ENCODE measurements around the gene CRABP2. TPM values are rescaled to one million over a fixed set of nuclear protein-coding genes. Genes with fewer than 3 reads are reported as not detected.

Gene CRABP2
- total RNA-seq, 1 experiment from 2014 or later = 209 TPM

DNA sequence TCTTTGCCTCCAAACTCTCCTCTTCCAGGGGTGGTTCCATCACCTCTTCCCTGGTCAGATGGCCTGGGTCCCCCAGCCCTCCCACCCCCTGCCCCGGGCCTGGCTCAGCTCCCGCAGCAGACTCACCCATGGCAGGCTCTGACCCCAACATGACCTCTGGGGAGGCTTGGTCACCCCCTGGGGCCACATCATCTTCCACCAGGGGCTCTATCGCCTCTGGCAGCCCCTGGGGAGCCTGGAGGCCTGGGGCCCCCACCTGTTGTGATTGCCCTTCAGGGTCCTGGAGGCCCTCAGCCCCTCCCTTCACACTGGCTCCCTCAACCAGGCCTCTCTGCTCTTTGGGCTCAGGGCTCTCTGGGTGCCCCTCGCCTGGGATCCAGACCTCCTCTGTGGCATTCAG is 34.6 kb downstream of the CRABP2 start (continued):
- TF ChIP-seq, protein P1, sequence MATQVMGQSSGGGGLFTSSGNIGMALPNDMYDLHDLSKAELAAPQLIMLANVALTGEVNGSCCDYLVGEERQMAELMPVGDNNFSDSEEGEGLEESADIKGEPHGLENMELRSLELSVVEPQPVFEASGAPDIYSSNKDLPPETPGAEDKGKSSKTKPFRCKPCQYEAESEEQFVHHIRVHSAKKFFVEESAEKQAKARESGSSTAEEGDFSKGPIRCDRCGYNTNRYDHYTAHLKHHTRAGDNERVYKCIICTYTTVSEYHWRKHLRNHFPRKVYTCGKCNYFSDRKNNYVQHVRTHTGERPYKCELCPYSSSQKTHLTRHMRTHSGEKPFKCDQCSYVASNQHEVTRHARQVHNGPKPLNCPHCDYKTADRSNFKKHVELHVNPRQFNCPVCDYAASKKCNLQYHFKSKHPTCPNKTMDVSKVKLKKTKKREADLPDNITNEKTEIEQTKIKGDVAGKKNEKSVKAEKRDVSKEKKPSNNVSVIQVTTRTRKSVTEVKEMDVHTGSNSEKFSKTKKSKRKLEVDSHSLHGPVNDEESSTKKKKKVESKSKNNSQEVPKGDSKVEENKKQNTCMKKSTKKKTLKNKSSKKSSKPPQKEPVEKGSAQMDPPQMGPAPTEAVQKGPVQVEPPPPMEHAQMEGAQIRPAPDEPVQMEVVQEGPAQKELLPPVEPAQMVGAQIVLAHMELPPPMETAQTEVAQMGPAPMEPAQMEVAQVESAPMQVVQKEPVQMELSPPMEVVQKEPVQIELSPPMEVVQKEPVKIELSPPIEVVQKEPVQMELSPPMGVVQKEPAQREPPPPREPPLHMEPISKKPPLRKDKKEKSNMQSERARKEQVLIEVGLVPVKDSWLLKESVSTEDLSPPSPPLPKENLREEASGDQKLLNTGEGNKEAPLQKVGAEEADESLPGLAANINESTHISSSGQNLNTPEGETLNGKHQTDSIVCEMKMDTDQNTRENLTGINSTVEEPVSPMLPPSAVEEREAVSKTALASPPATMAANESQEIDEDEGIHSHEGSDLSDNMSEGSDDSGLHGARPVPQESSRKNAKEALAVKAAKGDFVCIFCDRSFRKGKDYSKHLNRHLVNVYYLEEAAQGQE (IDR thresholded peaks at IDR 0.05; ENCODE audit: low read depth) = no peak
- TF ChIP-seq ZNF274 (IDR thresholded peaks at IDR 0.05; ENCODE audit: low read depth, low read length) = no peak
- TF ChIP-seq POLR2A (IDR thresholded peaks at IDR 0.05; ENCODE audit: borderline replicate concordance, extremely low read depth, insufficient read depth, insufficient read length) = no peak
- no peak for TF ChIP-seq CEBPB (IDR thresholded peaks at IDR 0.05; ENCODE audit: low read depth)
- TF ChIP-seq FOSL1 (IDR thresholded peaks at IDR 0.05; ENCODE audit: low read depth) = no peak
- TF ChIP-seq CBX3 (IDR thresholded peaks at IDR 0.05; ENCODE audit: low read depth) = no peak
- TF ChIP-seq, protein P2, sequence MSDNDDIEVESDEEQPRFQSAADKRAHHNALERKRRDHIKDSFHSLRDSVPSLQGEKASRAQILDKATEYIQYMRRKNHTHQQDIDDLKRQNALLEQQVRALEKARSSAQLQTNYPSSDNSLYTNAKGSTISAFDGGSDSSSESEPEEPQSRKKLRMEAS (IDR thresholded peaks at IDR 0.05) = no peak
- TF ChIP-seq JUND (IDR thresholded peaks at IDR 0.05) = no peak
- no peak for TF ChIP-seq RAD21 (IDR thresholded peaks at IDR 0.05; ENCODE audit: low read depth)
- TF ChIP-seq TCF7L2 (IDR thresholded peaks at IDR 0.05; ENCODE audit: borderline replicate concordance, extremely low read depth, insufficient read depth, insufficient read length) = no peak

DNA sequence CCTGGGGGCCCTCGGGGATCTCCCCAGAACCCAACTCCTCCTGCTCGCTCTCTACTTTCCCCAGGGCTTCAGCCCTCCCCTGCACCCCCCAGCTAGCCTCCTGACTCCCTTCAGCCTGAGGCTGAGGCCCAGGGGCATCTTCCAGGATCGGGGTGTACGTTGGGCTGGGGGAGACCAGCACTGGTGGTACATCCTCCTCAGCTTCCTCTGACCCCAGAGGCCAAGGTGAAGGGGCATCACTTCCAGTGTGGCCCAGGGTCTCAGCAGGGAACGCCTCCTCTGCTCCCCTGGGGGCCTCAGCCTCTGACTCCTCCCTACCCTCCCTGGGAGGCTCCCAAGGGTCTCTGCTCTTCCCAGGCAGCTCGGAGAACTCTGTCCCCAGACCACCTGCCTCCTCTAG is 35.0 kb downstream of the CRABP2 start:
- ChIA-PET POLR2A (interaction anchor here (1.1 kb wide), 1 partner anchor 9 kb away, joined by 4 read pairs; no protein-coding TSS in a partner anchor), RAD21 (ENCODE audit: low non-redundant PET in 1 of 2, low total read pairs in 2 of 2, uncharacterized antibody in 2 of 2, unreplicated experiment in 2 of 2) (no interaction called here), CTCF (interaction anchor here (0.8 kb wide), 1 partner anchor 56 kb away, joined by 3 read pairs; no protein-coding TSS in a partner anchor)
- ATAC-seq (no peak), DNase-seq (ENCODE audit: low read depth, low spot score) (no peak)
- H3K9ac ChIP-seq (ENCODE audit: low read length) = no peak overlapping the region
- H3K9me3 ChIP-seq (ENCODE audit: control insufficient read depth in 1 of 2, insufficient read depth in 1 of 2, low read depth in 1 of 2, low read length in 2 of 2) = no peaks in the 10 kb centered on the region
- H3K4me2 ChIP-seq (ENCODE audit: low read length) = no peak overlapping the region
- H3K4me3 ChIP-seq (replicated peaks in 1 of 2; ENCODE audit: low read depth in 1 of 2, low read length in 2 of 2) = no peak overlapping the region
- no peaks in the 10 kb centered on the region for H4K20me1 ChIP-seq (ENCODE audit: insufficient read depth)
- H3K79me2 ChIP-seq (ENCODE audit: insufficient read depth, low read length) = no peaks in the 10 kb centered on the region
- BruUV-seq (replicated peaks) = no TSS peak
- peaks cover 4 to 14% of the 10 kb centered on the region in 2 experiments; a peak in 3 of 4 replicates for H3K4me1 ChIP-seq (ENCODE audit: control insufficient read depth in 1 of 2, insufficient read depth in 2 of 2, low read length in 2 of 2)
- no peaks in the 10 kb centered on the region for H3K27me3 ChIP-seq (ENCODE audit: insufficient read depth, low read length)
- no peaks in the 10 kb centered on the region for H3K36me3 ChIP-seq (ENCODE audit: control insufficient read depth in 1 of 2, insufficient read depth in 2 of 2, low read length in 2 of 2)
- intact Hi-C loops (cut with micrococcal nuclease) = no loop called here
- no peaks in the 10 kb centered on the region for H3K9me2 ChIP-seq (ENCODE audit: insufficient read depth)
- no peak overlapping the region for H3K27ac ChIP-seq (ENCODE audit: low read depth, low read length)
- H2AFZ ChIP-seq (ENCODE audit: low read depth, low read length, poor library complexity, severe bottlenecking) = no peak overlapping the region
- TF ChIP-seq SRF (IDR thresholded peaks at IDR 0.05; ENCODE audit: low read depth) = no peak
- no peak for TF ChIP-seq JUND (IDR thresholded peaks at IDR 0.05)
- no peak for TF ChIP-seq ATF3 (IDR thresholded peaks at IDR 0.05)
- TF ChIP-seq FOSL1 (IDR thresholded peaks at IDR 0.05; ENCODE audit: low read depth) = no peak
- TF ChIP-seq ZNF274 (IDR thresholded peaks at IDR 0.05; ENCODE audit: low read depth, low read length) = no peak
- TF ChIP-seq, protein P1 (IDR thresholded peaks at IDR 0.05; ENCODE audit: low read depth) = no peak
- no peak for TF ChIP-seq CTCF (IDR thresholded peaks at IDR 0.05 in 2 of 3, conservative IDR thresholded peaks at IDR 0.05 in 1 of 3; ENCODE audit: borderline replicate concordance in 1 of 3, insufficient read depth in 1 of 3, low read depth in 2 of 3, low read length in 2 of 3)
- no peak for TF ChIP-seq YY1 (IDR thresholded peaks at IDR 0.05; ENCODE audit: extremely low read depth, insufficient replicate concordance, low read depth, low read length)
- no peak for TF ChIP-seq POLR2A (IDR thresholded peaks at IDR 0.05; ENCODE audit: borderline replicate concordance, extremely low read depth, insufficient read depth, insufficient read length)
- TF ChIP-seq TCF7L2 (IDR thresholded peaks at IDR 0.05; ENCODE audit: borderline replicate concordance, extremely low read depth, insufficient read depth, insufficient read length) = no peak
- TF ChIP-seq ELF1 (IDR thresholded peaks at IDR 0.05; ENCODE audit: borderline replicate concordance, low read depth) = no peak

All from HCT116 (cell line).